ENCODE measurements around the gene MED27. TPM values are rescaled to one million over a fixed set of nuclear protein-coding genes. Genes with fewer than 3 reads are reported as not detected.

MED27 gene
- total and polyA plus RNA-seq, 9 of the 15 experiments (the other 6 are each of a cell fraction or from before 2014, with no cell fraction given), result 24.4 to 91.0 (median 36.1) TPM

DNA sequence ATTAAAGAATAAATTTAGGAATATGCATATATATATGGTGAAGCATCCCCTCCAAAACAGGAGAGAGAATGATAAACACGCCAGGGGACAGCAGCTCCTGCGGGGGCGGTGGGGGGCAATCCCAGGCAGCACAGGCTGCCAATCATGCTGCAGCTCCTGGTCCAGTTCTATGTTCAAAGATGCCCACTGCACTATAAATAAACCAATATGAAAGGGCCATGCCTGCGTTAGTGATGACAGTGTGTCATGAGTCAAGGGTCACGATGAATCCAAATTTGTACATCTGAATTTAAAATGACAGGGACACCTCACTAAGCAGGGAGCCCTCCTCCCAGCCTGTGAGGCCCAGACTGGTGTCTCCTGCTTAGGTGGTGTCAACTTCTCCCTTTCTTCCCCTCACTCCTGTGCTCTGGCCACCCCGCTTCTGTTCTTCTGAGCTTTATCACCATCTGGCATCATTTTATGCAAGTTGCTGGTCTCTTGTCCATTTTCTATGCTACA is 153.9 kb downstream of the MED27 start:
- ChIA-PET CTCF (ENCODE audit: low intra/inter-chr PET ratio) (no interaction called here), POLR2A (interaction anchor here (0.6 kb wide), 1 partner anchor 21 kb away, joined by 3 read pairs; no protein-coding TSS in a partner anchor)
- no peaks in the 10 kb centered on the region for H3K79me2 ChIP-seq (ENCODE audit: control insufficient read depth, insufficient read depth, low read length)
- WGBS (ENCODE audit: insufficient coverage, low coverage, missing lambda C conversion rate), result 88% methylated on average over 6 of the region's 6 CpGs
- intact Hi-C loops (cut with micrococcal nuclease), result no loop called here
- FAIRE-seq (no peak), ATAC-seq (no peak), DNase-seq (ENCODE audit: extremely low read depth in 1 of 4, low spot score in 3 of 4) (no peak)
- no TSS peak for BruUV-seq (replicated peaks)
- no peaks in the 10 kb centered on the region; the same call in 2 of the 3 replicates for H3K36me3 ChIP-seq (ENCODE audit: control insufficient read depth, insufficient read depth, low read length)
- no peaks in the 10 kb centered on the region for H3K4me1 ChIP-seq (replicated peaks in 1 of 2; ENCODE audit: control insufficient read depth in 2 of 2, insufficient read depth in 2 of 2, low read length in 2 of 2)
- H3K4me3 ChIP-seq, result no peak overlapping the region
- no peaks in the 10 kb centered on the region for H3K9me3 ChIP-seq (replicated peaks; ENCODE audit: control insufficient read depth, insufficient read depth, low read depth, low read length)
- TF ChIP-seq NCOA1 (IDR thresholded peaks at IDR 0.05; ENCODE audit: low read depth), result no peak
- TF ChIP-seq XRCC5 (IDR thresholded peaks at IDR 0.05; ENCODE audit: low read depth, low read length), result no peak
- no peak for TF ChIP-seq MTA2 (IDR thresholded peaks at IDR 0.05; ENCODE audit: low read depth)
- no peak for TF ChIP-seq WHSC1 (IDR thresholded peaks at IDR 0.05; ENCODE audit: low read length)
- no peak for TF ChIP-seq ZNF282 (CRISPR knock-in tag; IDR thresholded peaks at IDR 0.05)
- TF ChIP-seq, protein P1, sequence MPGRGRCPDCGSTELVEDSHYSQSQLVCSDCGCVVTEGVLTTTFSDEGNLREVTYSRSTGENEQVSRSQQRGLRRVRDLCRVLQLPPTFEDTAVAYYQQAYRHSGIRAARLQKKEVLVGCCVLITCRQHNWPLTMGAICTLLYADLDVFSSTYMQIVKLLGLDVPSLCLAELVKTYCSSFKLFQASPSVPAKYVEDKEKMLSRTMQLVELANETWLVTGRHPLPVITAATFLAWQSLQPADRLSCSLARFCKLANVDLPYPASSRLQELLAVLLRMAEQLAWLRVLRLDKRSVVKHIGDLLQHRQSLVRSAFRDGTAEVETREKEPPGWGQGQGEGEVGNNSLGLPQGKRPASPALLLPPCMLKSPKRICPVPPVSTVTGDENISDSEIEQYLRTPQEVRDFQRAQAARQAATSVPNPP (IDR thresholded peaks at IDR 0.05; ENCODE audit: borderline replicate concordance, insufficient read depth, insufficient read length), result no peak
- TF ChIP-seq, protein P2, sequence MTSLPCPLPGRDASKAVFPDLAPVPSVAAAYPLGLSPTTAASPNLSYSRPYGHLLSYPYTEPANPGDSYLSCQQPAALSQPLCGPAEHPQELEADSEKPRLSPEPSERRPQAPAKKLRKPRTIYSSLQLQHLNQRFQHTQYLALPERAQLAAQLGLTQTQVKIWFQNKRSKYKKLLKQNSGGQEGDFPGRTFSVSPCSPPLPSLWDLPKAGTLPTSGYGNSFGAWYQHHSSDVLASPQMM (CRISPR knock-in tag; IDR thresholded peaks at IDR 0.05), result no peak
- H3K9ac ChIP-seq (ENCODE audit: insufficient read depth in 1 of 2, low read depth in 2 of 2, low read length in 2 of 2), result no peak overlapping the region
- no peaks in the 10 kb centered on the region for H3K27me3 ChIP-seq (ENCODE audit: control insufficient read depth in 2 of 2, insufficient read depth in 2 of 2, low read length in 2 of 2)
- no peak overlapping the region for H3K4me2 ChIP-seq (ENCODE audit: insufficient read depth, low read length)
- in situ Hi-C loops (cut with MboI), result no loop called here
- no peak overlapping the region for H3K27ac ChIP-seq (ENCODE audit: extremely low read depth, low read depth, low read length)
- no peaks in the 10 kb centered on the region for H3K9me1 ChIP-seq (ENCODE audit: control insufficient read depth, insufficient read depth, low read length)
- H2AFZ ChIP-seq (ENCODE audit: low read depth, low read length), result no peak overlapping the region
- no peaks in the 10 kb centered on the region; the same call in 1 of the 2 replicates for H4K20me1 ChIP-seq (replicated peaks; ENCODE audit: control insufficient read depth, insufficient read depth, low read length)

Measured in K562 (cell line).